ENCODE measurements around the gene GALNT7. TPM values are rescaled to one million over a fixed set of nuclear protein-coding genes. Genes with fewer than 3 reads are reported as not detected.

Gene GALNT7
- polyA plus RNA-seq, 1 donor, result 33.8 TPM

GRCh38 chr4:173265751-173266150, 97.1 kb downstream of the GALNT7 start:
- DNase-seq (ENCODE audit: low read depth), result no peak

GRCh38 chr4:173267711-173268110, 99.1 kb downstream of the GALNT7 start:
- DNase-seq (ENCODE audit: low read depth), result no peak

GRCh38 chr4:173269280-173269679, 100.7 kb downstream of the GALNT7 start:
- no peak for DNase-seq (ENCODE audit: low read depth)

GRCh38 chr4:173270312-173271027, 101.9 kb downstream of the GALNT7 start:
- no peak for DNase-seq (ENCODE audit: low read depth)

DNA sequence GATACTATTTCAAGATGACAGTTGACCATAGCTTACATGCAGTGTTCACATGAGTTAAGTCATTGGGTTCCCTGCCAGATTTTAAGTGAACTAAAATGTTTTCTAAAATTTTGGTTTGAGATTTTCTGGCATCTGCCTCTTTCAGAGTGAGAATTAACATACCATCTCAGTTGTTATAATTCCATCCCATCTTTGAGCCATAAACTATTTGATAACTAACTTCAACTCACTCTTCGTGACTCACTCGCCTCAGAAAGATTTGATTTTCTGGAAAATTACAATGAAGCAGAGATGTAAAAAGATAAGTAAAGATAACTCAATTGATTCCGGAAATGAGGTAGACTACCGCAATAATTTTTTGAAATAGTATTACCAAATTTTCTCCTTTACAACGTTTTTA, 103.7 kb downstream of the GALNT7 start:
- no peak for DNase-seq (ENCODE audit: low read depth)

DNA sequence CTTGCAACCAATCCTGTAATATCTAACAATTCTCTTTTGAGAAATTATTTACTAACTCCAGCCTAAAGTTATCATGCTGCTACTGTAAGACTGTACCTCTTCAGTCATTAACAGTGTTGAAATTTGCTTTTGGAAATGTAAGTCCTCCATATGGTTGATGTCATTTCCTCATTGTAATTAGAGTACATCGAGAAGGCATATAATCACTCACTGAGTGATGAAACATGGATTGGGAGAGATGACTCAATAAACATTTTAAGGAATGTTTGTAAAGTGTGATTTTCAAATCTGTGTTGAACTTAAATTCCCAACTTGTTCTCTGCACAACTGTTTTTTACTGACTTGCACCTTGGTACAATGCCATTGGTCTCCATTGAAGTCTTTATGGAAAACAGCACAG, 104.4 kb downstream of the GALNT7 start:
- no peak for DNase-seq (ENCODE audit: low read depth)

DNA sequence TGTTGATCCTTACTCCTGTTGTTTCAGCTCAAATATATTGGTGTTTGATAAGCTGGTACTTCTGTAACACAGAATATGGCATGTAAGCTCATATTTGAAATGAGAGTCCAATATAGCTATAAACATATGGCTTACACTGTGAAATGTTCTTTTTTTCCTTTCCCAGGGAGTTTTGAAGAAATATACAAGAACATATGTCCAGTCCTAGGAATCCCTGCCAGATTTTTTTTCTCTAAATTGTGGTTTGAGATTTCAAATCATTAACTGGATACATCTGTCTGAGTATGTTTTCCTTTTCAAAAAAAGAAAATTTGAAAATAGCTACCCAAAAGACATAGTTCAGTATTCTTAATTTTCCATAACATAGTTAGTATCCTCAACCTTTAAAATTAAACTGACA, 105.3 kb downstream of the GALNT7 start:
- DNase-seq (ENCODE audit: low read depth), result no peak

DNA sequence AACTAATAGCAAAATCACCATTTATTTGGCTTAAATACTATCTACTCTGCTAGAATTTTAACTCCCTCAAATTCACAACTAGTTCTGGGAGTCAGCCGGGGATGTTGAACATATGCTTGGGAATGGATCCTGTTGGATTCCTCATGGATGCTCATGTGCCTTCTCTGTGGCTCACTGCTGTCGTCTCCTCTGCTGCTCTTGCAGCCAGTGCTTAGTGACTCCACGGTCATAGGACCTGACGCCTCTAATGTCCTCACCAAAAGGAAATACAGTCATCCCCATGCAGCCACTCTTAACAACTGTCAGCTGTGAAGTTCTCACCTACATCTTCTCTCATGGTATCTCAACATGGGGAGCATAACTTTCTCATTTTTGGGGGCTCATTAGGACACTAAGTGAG, 106.1 kb downstream of the GALNT7 start:
- DNase-seq (ENCODE audit: low read depth), result no peak

- no peak for DNase-seq (ENCODE audit: low read depth)
Observed at GRCh38 chr4:173275150-173275549, 106.5 kb downstream of the GALNT7 start.

DNA sequence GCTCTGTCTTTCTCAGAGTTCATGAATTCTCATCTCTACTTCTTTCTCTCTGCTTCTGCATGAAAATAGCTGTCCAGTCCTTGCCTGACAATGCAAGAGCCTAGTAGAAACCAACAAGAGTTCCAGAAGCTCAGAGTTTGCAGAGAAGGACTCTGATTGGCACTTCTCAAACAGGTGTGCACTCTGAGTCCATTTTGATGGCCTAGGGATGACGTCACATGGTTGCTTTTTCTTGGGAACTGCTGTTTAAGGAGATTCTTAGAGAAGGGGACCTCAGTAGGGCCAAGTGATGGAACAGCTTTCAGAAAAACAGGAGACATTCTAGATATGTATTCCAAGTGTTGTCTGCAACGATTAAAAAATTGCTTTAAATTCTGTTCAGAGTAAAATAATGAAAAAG, 108.7 kb downstream of the GALNT7 start:
- no peak for DNase-seq (ENCODE audit: low read depth)

- DNase-seq (ENCODE audit: low read depth), result no peak
Observed at GRCh38 chr4:173280998-173281397, 112.4 kb downstream of the GALNT7 start.

- no peak for DNase-seq (ENCODE audit: low read depth)
Observed at GRCh38 chr4:173281406-173282255, 113.0 kb downstream of the GALNT7 start.

- DNase-seq (ENCODE audit: low read depth), result no peak
Observed at GRCh38 chr4:173282256-173282562, 113.6 kb downstream of the GALNT7 start.

DNA sequence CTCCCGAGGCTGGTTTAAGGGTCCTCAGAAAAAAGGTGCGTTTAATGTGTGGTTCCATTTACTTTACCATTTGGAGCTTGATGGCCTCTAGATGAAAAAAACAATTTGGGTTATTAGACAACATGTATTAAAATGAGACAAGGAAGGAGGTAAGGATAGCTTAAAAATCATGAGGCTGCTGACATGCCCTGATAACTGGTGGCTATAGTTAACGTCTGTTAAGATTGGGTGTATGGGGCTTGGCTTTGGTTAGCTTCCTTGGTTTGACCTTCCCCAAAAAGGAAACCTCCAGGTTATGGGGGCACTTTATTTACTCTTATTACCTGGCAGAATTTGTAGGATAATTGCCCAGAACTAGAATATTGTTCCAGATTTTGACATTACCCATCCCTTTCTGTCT, 114.0 kb downstream of the GALNT7 start:
- DNase-seq (ENCODE audit: low read depth), result no peak

GRCh38 chr4:173284463-173284862, 115.9 kb downstream of the GALNT7 start:
- no peak for DNase-seq (ENCODE audit: low read depth)

GRCh38 chr4:173287486-173287885, 118.9 kb downstream of the GALNT7 start:
- DNase-seq (ENCODE audit: low read depth), result no peak

- no peak for DNase-seq (ENCODE audit: low read depth)
Observed at GRCh38 chr4:173288296-173288695, 119.7 kb downstream of the GALNT7 start.

DNA sequence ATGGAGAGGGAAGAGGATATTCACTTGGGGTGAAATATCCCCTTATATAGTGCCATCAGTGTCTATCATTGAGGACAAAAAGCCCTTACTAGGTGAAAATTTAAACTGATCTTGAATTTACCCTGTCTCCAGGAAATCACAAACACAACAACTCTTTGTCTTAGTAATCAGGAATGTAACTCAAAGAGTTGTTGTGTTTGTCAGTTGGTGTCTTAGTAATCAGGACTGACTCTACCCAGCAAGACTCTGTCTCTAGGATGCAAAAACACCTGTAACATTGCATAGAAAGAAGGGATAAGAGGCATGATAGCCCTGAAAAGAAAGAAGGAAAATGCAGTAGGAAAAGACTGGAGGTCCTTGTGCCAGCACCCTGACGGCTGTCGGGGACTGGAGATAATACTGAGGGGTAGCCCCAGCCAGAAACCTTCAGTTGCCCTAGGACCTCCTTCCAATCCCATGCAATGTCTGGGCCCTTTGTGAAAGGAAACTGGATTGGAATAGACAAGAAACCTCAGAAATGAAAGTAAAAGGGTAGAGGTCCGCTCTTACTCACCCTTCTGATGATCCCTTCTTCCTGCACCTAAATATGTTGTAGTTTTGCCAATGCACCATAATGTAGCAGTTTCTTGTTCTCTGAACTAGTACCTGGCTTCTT, 120.2 kb downstream of the GALNT7 start:
- DNase-seq (ENCODE audit: low read depth), result no peak

GRCh38 chr4:173289353-173289727, 120.7 kb downstream of the GALNT7 start:
- no peak for DNase-seq (ENCODE audit: low read depth)

- DNase-seq (ENCODE audit: low read depth), result no peak
Observed at GRCh38 chr4:173291899-173292298, 123.3 kb downstream of the GALNT7 start.

GRCh38 chr4:173293663-173294062, 125.1 kb downstream of the GALNT7 start:
- no peak for DNase-seq (ENCODE audit: low read depth)

DNA sequence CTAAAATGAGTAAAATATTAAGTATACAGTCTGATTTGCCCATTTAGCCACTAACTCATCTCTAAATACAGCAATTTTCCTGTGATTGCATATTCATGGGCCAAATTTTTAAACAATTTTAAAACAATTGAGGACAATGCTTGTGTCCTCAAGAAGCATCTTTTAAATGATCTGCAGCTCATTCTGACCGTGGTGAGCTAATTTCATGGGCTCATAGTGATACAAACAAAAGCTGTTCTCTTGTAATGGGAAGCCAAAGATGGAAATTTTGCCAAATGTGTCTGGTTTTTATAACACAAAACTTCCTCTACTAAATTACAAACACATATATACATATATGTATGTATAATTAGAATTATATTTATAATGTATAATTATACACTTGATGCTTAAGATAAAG, 125.8 kb downstream of the GALNT7 start:
- no peak for DNase-seq (ENCODE audit: low read depth)
